ENCODE results near the gene COQ9. TPM values are rescaled to one million over a fixed set of nuclear protein-coding genes. Genes with fewer than 3 reads are reported as not detected.

COQ9 gene
- total RNA-seq, 2 experiments from 2014 or later: 7.0 to 7.6 TPM

GRCh38 chr16:57473906-57474305 is 26.6 kb downstream of the COQ9 start:
- Histone ChIP-seq H3K27ac (ENCODE audit: low read depth in 1 of 2, low read length in 2 of 2) (no peak overlapping the region), H3K36me3 (ENCODE audit: insufficient read depth, low read length) (peaks cover 37% of the 10 kb centered on the region), H3K27me3 (ENCODE audit: control insufficient read depth in 1 of 2, insufficient read depth in 2 of 2, low read length in 2 of 2) (no peaks in the 10 kb centered on the region), H3K4me1 (ENCODE audit: insufficient read depth, low read length) (peaks cover 21% of the 10 kb centered on the region), H3K4me3 (ENCODE audit: low read length) (no peak overlapping the region), H3K9me3 (ENCODE audit: control insufficient read depth in 1 of 2, insufficient read depth in 1 of 2, low read length in 2 of 2) (no peaks in the 10 kb centered on the region)
- CTCF ChIA-PET: interaction anchor here (0.8 to 2.9 kb wide), 2 partner anchors 11 to 46 kb away, joined by 4 to 10 read pairs; partner anchors contain the start of gene POLR2C
- no peak for TF ChIP-seq CTCF (IDR thresholded peaks at IDR 0.05)
- DNase-seq: no peak
- intact Hi-C loops (cut with DNase I, micrococcal nuclease): loop anchor here in 1 of 2 experiments (2.0 kb wide), 1 partner anchor 45 kb away; no protein-coding TSS in a partner anchor
- no peak overlapping the region for H3K4me3 Mint-ChIP-seq
- POLR2A ChIA-PET: interaction anchor here (1.6 to 3.6 kb wide), 2 partner anchors 12 to 13 kb away, joined by 4 to 13 read pairs; partner anchors contain the start of genes DOK4 and POLR2C
- H3K4me1 Mint-ChIP-seq (ENCODE audit: low read depth): peaks cover 11% of the 10 kb centered on the region
- no peaks in the 10 kb centered on the region for H3K27me3 Mint-ChIP-seq
- H3K36me3 Mint-ChIP-seq (ENCODE audit: low read depth): peaks cover 42% of the 10 kb centered on the region
- no peak for ATAC-seq (ENCODE audit: poor library complexity)
- H3K27ac Mint-ChIP-seq: peak overlapping the region; percentile 20
- no peaks in the 10 kb centered on the region for H3K9me3 Mint-ChIP-seq

- Histone ChIP-seq H3K4me1 (ENCODE audit: insufficient read depth, low read length) (peaks cover 21% of the 10 kb centered on the region), H3K4me3 (ENCODE audit: low read length) (no peak overlapping the region), H3K9me3 (ENCODE audit: control insufficient read depth in 1 of 2, insufficient read depth in 1 of 2, low read length in 2 of 2) (no peaks in the 10 kb centered on the region), H3K36me3 (ENCODE audit: insufficient read depth, low read length) (peaks cover 27% of the 10 kb centered on the region), H3K27ac (ENCODE audit: low read depth in 1 of 2, low read length in 2 of 2) (no peak overlapping the region), H3K27me3 (ENCODE audit: control insufficient read depth in 1 of 2, insufficient read depth in 2 of 2, low read length in 2 of 2) (no peaks in the 10 kb centered on the region)
- H3K9me3 Mint-ChIP-seq: no peaks in the 10 kb centered on the region
- H3K4me3 Mint-ChIP-seq: no peak overlapping the region
- no peak for ATAC-seq (ENCODE audit: poor library complexity)
- H3K4me1 Mint-ChIP-seq (ENCODE audit: low read depth): peaks cover 11% of the 10 kb centered on the region
- CTCF ChIA-PET: interaction anchor here (0.6 to 2.9 kb wide), 6 partner anchors 8 to 1171 kb away, joined by 3 to 10 read pairs (median 4); partner anchors contain the start of gene POLR2C
- TF ChIP-seq CTCF (IDR thresholded peaks at IDR 0.05): no peak
- no peaks in the 10 kb centered on the region for H3K27me3 Mint-ChIP-seq
- DNase-seq: peak in 1 of 14 experiments; percentile 46
- H3K27ac Mint-ChIP-seq: peak overlapping the region; percentile 20
- intact Hi-C loops (cut with DNase I, micrococcal nuclease): loop anchor here (2.0 to 5.0 kb wide), 2 partner anchors 44 to 652 kb away; partner anchors contain the start of gene CFAP20 (in 1 of the 2)
- POLR2A ChIA-PET: interaction anchor here (0.5 to 3.6 kb wide), 4 partner anchors 9 to 13 kb away, joined by 3 to 13 read pairs (median 4); partner anchors contain the start of gene POLR2C
- H3K36me3 Mint-ChIP-seq (ENCODE audit: low read depth): peaks cover 31% of the 10 kb centered on the region
Observed at GRCh38 chr16:57474671-57475661, 27.7 kb downstream of the COQ9 start.

GRCh38 chr16:57475711-57476339 is 28.5 kb downstream of the COQ9 start:
- H3K27me3 Mint-ChIP-seq: no peaks in the 10 kb centered on the region
- ATAC-seq (ENCODE audit: poor library complexity) (peak; percentile 97), DNase-seq (peak; percentile 31 to 88 (median 68))
- no peak overlapping the region for H3K27ac ChIP-seq (ENCODE audit: low read depth in 1 of 2, low read length in 2 of 2)
- H3K9me3 ChIP-seq (ENCODE audit: control insufficient read depth in 1 of 2, insufficient read depth in 1 of 2, low read length in 2 of 2): no peaks in the 10 kb centered on the region
- H3K36me3 Mint-ChIP-seq (ENCODE audit: low read depth): peaks cover 23% of the 10 kb centered on the region
- intact Hi-C loops (cut with DNase I, micrococcal nuclease): loop anchor here (1.0 to 5.0 kb wide), 3 partner anchors 43 to 651 kb away; partner anchors contain the start of gene CFAP20 (in 1 of the 2)
- no peak overlapping the region for H3K4me3 ChIP-seq (ENCODE audit: low read length)
- ChIA-PET CTCF (interaction anchor here (0.5 to 2.9 kb wide), 5 partner anchors 9 to 707 kb away, joined by 3 to 10 read pairs (median 5); partner anchors contain the start of gene POLR2C), POLR2A (interaction anchor here (0.5 to 1.8 kb wide), 3 partner anchors 8 to 13 kb away, joined by 3 to 6 read pairs (median 3); partner anchors contain the start of gene POLR2C)
- H3K27me3 ChIP-seq (ENCODE audit: control insufficient read depth in 1 of 2, insufficient read depth in 2 of 2, low read length in 2 of 2): no peaks in the 10 kb centered on the region
- H3K4me3 Mint-ChIP-seq: peak overlapping the region; percentile 7
- peaks cover 11% of the 10 kb centered on the region for H3K4me1 Mint-ChIP-seq (ENCODE audit: low read depth)
- peak overlapping the region; percentile 51 for H3K27ac Mint-ChIP-seq
- TF ChIP-seq CTCF (IDR thresholded peaks at IDR 0.05): peak; percentile 76
- peaks cover 21% of the 10 kb centered on the region for H3K4me1 ChIP-seq (ENCODE audit: insufficient read depth, low read length)
- H3K9me3 Mint-ChIP-seq: no peaks in the 10 kb centered on the region
- H3K36me3 ChIP-seq (ENCODE audit: insufficient read depth, low read length): peaks cover 18% of the 10 kb centered on the region
